H1 (cell line): ENCODE data around the gene HNF4A. TPM values are rescaled to one million over a fixed set of nuclear protein-coding genes. Genes with fewer than 3 reads are reported as not detected.

Experiments used
- CHD2 ChIP-seq: IDR thresholded peaks from 2 replicates; pipeline ENCODE4 v1.6.1; 2012; ENCODE audit warnings: low read length, improper control_type of control experiment
- CHD7 ChIP-seq: fragments of 300-600 bp; sonication (generic); IDR thresholded peaks from 2 replicates; pipeline ENCODE4 v1.7.1; 2012; ENCODE audit warnings: low read length, moderate library complexity, mild to moderate bottlenecking, inconsistent platforms; ENCODE audit not compliant: insufficient replicate concordance
- CTBP2 ChIP-seq: IDR thresholded peaks from 2 replicates; pipeline ENCODE4 v1.7.0; 2011; ENCODE audit warnings: borderline replicate concordance, mild to moderate bottlenecking, moderate library complexity, mixed read lengths, low read length; ENCODE audit not compliant: insufficient read depth, insufficient read length
- EP300 ChIP-seq, 2 experiments: IDR thresholded peaks; 1 replicate in 1 of 2; 2 replicates in 1 of 2; pipeline ENCODE4 v1.6.1; 2011 to 2012; ENCODE audit warnings: low read depth in 2 of 2, low read length in 2 of 2, mild to moderate bottlenecking in 2 of 2, borderline replicate concordance in 1 of 2, inconsistent platforms in 1 of 2, moderate library complexity in 1 of 2
- GTF2F1 ChIP-seq: IDR thresholded peaks from 2 replicates; pipeline ENCODE4 v1.6.1; 2012; ENCODE audit warnings: low read depth, low read length, improper control_type of control experiment, borderline replicate concordance
- MAX ChIP-seq: IDR thresholded peaks from 2 replicates; pipeline ENCODE4 v1.6.1; 2012; ENCODE audit warnings: inconsistent platforms
- NRF1 ChIP-seq: IDR thresholded peaks from 2 replicates; pipeline ENCODE4 v1.6.1; 2011; ENCODE audit warnings: mild to moderate bottlenecking, low read depth, low read length, improper control_type of control experiment
- RAD21 ChIP-seq, 2 experiments: IDR thresholded peaks in 1 of 2; conservative IDR thresholded peaks in 1 of 2; 2 replicates each; pipeline ENCODE4 v1.6.1; 2011; ENCODE audit warnings: low read depth in 2 of 2, low read length in 2 of 2, improper control_type of control experiment in 1 of 2, inconsistent platforms in 1 of 2, mild to moderate bottlenecking in 1 of 2, moderate library complexity in 1 of 2
- polyA plus RNA-seq, 7 experiments: library from polyadenylated mRNA; depleted of rRNA in 3 of 7; stranded (reverse) in 5 of 7; unstranded in 2 of 7; fragments of >200 nt in 5 of 7; fragments of 200-250 nt in 2 of 7; gene quantifications; 1 replicate in 5 of 7; 2 replicates in 1 of 7; 4 replicates in 1 of 7; pipeline versions ENCODE4 v1.2.1 to v1.2.3, GENCODE V29; 2011 to 2013; ENCODE audit warnings: missing spikeins in 2 of 7, mixed read lengths in 2 of 7
- total RNA-seq: library from RNA; stranded (reverse); fragmentation: NEBNext Ultra II Directional; extraction: Animal tissue kit (Norgen Biotek cat#: 25700); gene quantifications from 2 replicates; pipeline ENCODE4 v1.2.1, GENCODE V29; 2021

Gene HNF4A
- total and polyA plus RNA-seq, 2 of the 8 experiments (the other 6 are each of a cell fraction or from before 2014, with no cell fraction given) = 0.03 TPM; not detected in 1

GRCh38 chr20:44475694-44476560, 120.4 kb downstream of the HNF4A start, which contains the start of gene TTPAL (continued):
- TF ChIP-seq CHD7 (no peak), NRF1 (peak; percentile 43), GTF2F1 (no peak), MAX (peak; percentile 79), CTBP2 (no peak), EP300 (IDR thresholded peaks at IDR 0.05; ENCODE audit: borderline replicate concordance in 1 of 2, low read depth in 2 of 2, low read length in 2 of 2) (no peak), CHD2 (no peak), RAD21 (IDR thresholded peaks at IDR 0.05 in 1 of 2, conservative IDR thresholded peaks at IDR 0.05 in 1 of 2; ENCODE audit: low read depth in 2 of 2, low read length in 2 of 2) (peak in 1 of 2 experiments; percentile 12; a peak in 1 of 4 replicates)
